ENCODE results near the gene ADIG.

ADIG gene

GRCh38 chr20:38585404-38586180, 4.6 kb downstream of the ADIG start:
- TF ChIP-seq ZFX (IDR thresholded peaks at IDR 0.05) (peak; percentile 22; the same call in 1 of the 2 replicates), CTCF (conservative IDR thresholded peaks at IDR 0.05) (no peak)
- peak overlapping the region; percentile 46 for H3K27ac ChIP-seq

- TF ChIP-seq CTCF (conservative IDR thresholded peaks at IDR 0.05) = no peak
- TF ChIP-seq ZFX (IDR thresholded peaks at IDR 0.05) = no peak
- peak overlapping the region; percentile 46 for H3K27ac ChIP-seq
Observed at GRCh38 chr20:38586181-38586525, 5.2 kb downstream of the ADIG start.

- TF ChIP-seq CTCF (conservative IDR thresholded peaks at IDR 0.05) (no peak), ZFX (IDR thresholded peaks at IDR 0.05) (no peak)
- no peak overlapping the region for H3K27ac ChIP-seq
Observed at GRCh38 chr20:38588303-38588702, 7.3 kb downstream of the ADIG start.

- no peak overlapping the region for H3K27ac ChIP-seq
- TF ChIP-seq CTCF (conservative IDR thresholded peaks at IDR 0.05) (no peak), ZFX (IDR thresholded peaks at IDR 0.05) (no peak)
Observed at GRCh38 chr20:38589351-38589750, 8.4 kb downstream of the ADIG start.

- TF ChIP-seq ZFX (IDR thresholded peaks at IDR 0.05) (no peak), CTCF (conservative IDR thresholded peaks at IDR 0.05) (no peak)
- H3K27ac ChIP-seq = no peak overlapping the region
Observed at GRCh38 chr20:38589967-38590675, 9.1 kb downstream of the ADIG start.

GRCh38 chr20:38590676-38591473, 9.9 kb downstream of the ADIG start:
- H3K27ac ChIP-seq = no peak overlapping the region
- no peak for TF ChIP-seq ZFX (IDR thresholded peaks at IDR 0.05)
- TF ChIP-seq CTCF (conservative IDR thresholded peaks at IDR 0.05) = no peak

Measured in C4-2B (cell line).